ENCODE results near the gene MAPKAP1. TPM values are rescaled to one million over a fixed set of nuclear protein-coding genes. Genes with fewer than 3 reads are reported as not detected.

The MAPKAP1 gene
- total RNA-seq, 1 donor from 2014 or later = 63.4 TPM

GRCh38 chr9:125433461-125434011 lies 273.5 kb downstream of the MAPKAP1 start:
- no peak for DNase-seq (ENCODE audit: low spot score)

GRCh38 chr9:125432715-125433385 lies 274.2 kb downstream of the MAPKAP1 start:
- no peak for DNase-seq (ENCODE audit: low spot score)

- DNase-seq (ENCODE audit: low spot score) = no peak
Observed at GRCh38 chr9:125431741-125432271, 275.2 kb downstream of the MAPKAP1 start.

GRCh38 chr9:125431012-125431305 lies 276.0 kb downstream of the MAPKAP1 start:
- no peak for DNase-seq (ENCODE audit: low spot score)

GRCh38 chr9:125430161-125431011 lies 276.6 kb downstream of the MAPKAP1 start:
- no peak for DNase-seq (ENCODE audit: low spot score)

- no peak for DNase-seq (ENCODE audit: low spot score)
Observed at GRCh38 chr9:125429476-125430160, 277.4 kb downstream of the MAPKAP1 start.

GRCh38 chr9:125428902-125429467 lies 278.0 kb downstream of the MAPKAP1 start:
- DNase-seq (ENCODE audit: low spot score) = no peak

- no peak for DNase-seq (ENCODE audit: low spot score)
Observed at GRCh38 chr9:125428060-125428901, 278.7 kb downstream of the MAPKAP1 start.

- DNase-seq (ENCODE audit: low spot score) = no peak
Observed at GRCh38 chr9:125427556-125427955, 279.5 kb downstream of the MAPKAP1 start.

GRCh38 chr9:125426926-125427325 lies 280.1 kb downstream of the MAPKAP1 start:
- DNase-seq (ENCODE audit: low spot score) = no peak

- no peak for DNase-seq (ENCODE audit: low spot score)
Observed at GRCh38 chr9:125425901-125426515, 281.0 kb downstream of the MAPKAP1 start.

GRCh38 chr9:125425170-125425897 lies 281.7 kb downstream of the MAPKAP1 start:
- DNase-seq (ENCODE audit: low spot score) = no peak

GRCh38 chr9:125423964-125424363 lies 283.0 kb downstream of the MAPKAP1 start:
- no peak for DNase-seq (ENCODE audit: low spot score)

GRCh38 chr9:125422853-125423252 lies 284.2 kb downstream of the MAPKAP1 start:
- no peak for DNase-seq (ENCODE audit: low spot score)

- DNase-seq (ENCODE audit: low spot score) = no peak
Observed at GRCh38 chr9:125421591-125422181, 285.3 kb downstream of the MAPKAP1 start.

- DNase-seq (ENCODE audit: low spot score) = no peak
Observed at GRCh38 chr9:125421166-125421565, 285.8 kb downstream of the MAPKAP1 start.

- no peak for DNase-seq (ENCODE audit: low spot score)
Observed at GRCh38 chr9:125418404-125418803, 288.6 kb downstream of the MAPKAP1 start.

GRCh38 chr9:125416517-125416916 lies 290.5 kb downstream of the MAPKAP1 start:
- DNase-seq (ENCODE audit: low spot score) = no peak
